Keratinocyte (primary cell): Measurements from ENCODE around the gene YIPF2. TPM values are rescaled to one million over a fixed set of nuclear protein-coding genes. Genes with fewer than 3 reads are reported as not detected.

Experiments
- DNase-seq: peaks from one replicate; pipeline ENCODE4 v3.0.0-alpha.2; 2011; ENCODE audit warnings: low read depth, missing footprints, low spot score
- FAIRE-seq: peaks from 2 replicates; lab custom pipeline; 2011; peaks lifted over from hg19 to GRCh38; lab: Jason Lieb, UNC
- H2AFZ ChIP-seq: 2 replicates; pipeline ENCODE4 v1.6.0; 2012; ENCODE audit warnings: low read length, control low read depth, inconsistent platforms; ENCODE audit not compliant: control insufficient read depth
- H3K27ac ChIP-seq: 2 replicates; pipeline ENCODE4 v1.5.1; 2011; ENCODE audit warnings: low read length; ENCODE audit not compliant: control insufficient read depth, insufficient read depth
- H3K27me3 ChIP-seq: 3 replicates; pipeline ENCODE4 v1.6.0; 2011; ENCODE audit warnings: low read length; ENCODE audit not compliant: control insufficient read depth, insufficient read depth; ENCODE audit errors: extremely low read depth
- H3K36me3 ChIP-seq, 2 experiments: 2 replicates in 1 of 2; 3 replicates in 1 of 2; pipeline ENCODE4 v1.5.1; 2011; ENCODE audit warnings: low read length in 2 of 2, mild to moderate bottlenecking in 1 of 2; ENCODE audit not compliant: control insufficient read depth in 2 of 2, insufficient read depth in 2 of 2; ENCODE audit errors: extremely low read depth in 1 of 2
- H3K4me1 ChIP-seq: 3 replicates; pipeline ENCODE4 v1.5.1; 2011; ENCODE audit warnings: low read length; ENCODE audit not compliant: control insufficient read depth, insufficient read depth; ENCODE audit errors: extremely low read depth
- H3K4me2 ChIP-seq: 3 replicates; pipeline ENCODE4 v1.6.0; 2011; ENCODE audit warnings: low read depth, low read length; ENCODE audit not compliant: control insufficient read depth, insufficient read depth; ENCODE audit errors: extremely low read depth
- H3K4me3 ChIP-seq, 3 experiments: fragments of 200-600 bp in 1 of 3; sonication (generic) in 1 of 3; 2 replicates in 2 of 3; 3 replicates in 1 of 3; pipeline ENCODE4 v1.5.1; 2011 to 2016; ENCODE audit warnings: low read length in 3 of 3, mild to moderate bottlenecking in 3 of 3, control low read depth in 2 of 3, inconsistent platforms in 1 of 3, low read depth in 1 of 3, mixed read lengths in 1 of 3, mixed run types in 1 of 3, moderate library complexity in 1 of 3; ENCODE audit not compliant: control insufficient read depth in 2 of 3, insufficient read depth in 2 of 3; ENCODE audit errors: extremely low read depth in 1 of 3
- H3K79me2 ChIP-seq: 2 replicates; pipeline ENCODE4 v1.6.0; 2012; ENCODE audit warnings: low read length; ENCODE audit not compliant: control insufficient read depth, insufficient read depth
- H3K9ac ChIP-seq: 3 replicates; pipeline ENCODE4 v1.6.0; 2011; ENCODE audit warnings: low read length; ENCODE audit not compliant: control insufficient read depth, insufficient read depth; ENCODE audit errors: extremely low read depth
- H3K9me1 ChIP-seq: 3 replicates; pipeline ENCODE4 v1.6.0; 2011; ENCODE audit warnings: low read length; ENCODE audit not compliant: control insufficient read depth, insufficient read depth; ENCODE audit errors: extremely low read depth
- H3K9me3 ChIP-seq: 2 replicates; pipeline ENCODE4 v1.5.1; 2012; ENCODE audit warnings: low read depth, low read length; ENCODE audit not compliant: control insufficient read depth
- H4K20me1 ChIP-seq: 3 replicates; pipeline ENCODE4 v1.6.0; 2011; ENCODE audit warnings: low read length; ENCODE audit not compliant: control insufficient read depth, insufficient read depth; ENCODE audit errors: extremely low read depth
- EZH2 ChIP-seq: IDR thresholded peaks from one replicate; pipeline ENCODE4 v1.6.1; 2012; ENCODE audit warnings: inconsistent platforms, mild to moderate bottlenecking, low read length, moderate library complexity
- dilution Hi-C: fragments of 300-500 bp; cut with MboI; formaldehyde crosslinking; loops from one replicate; pipeline ENCODE4 v1.7.0; 2020; ENCODE audit warnings: low sequenced_read_pairs; ENCODE audit not compliant: extremely low pct_ligation_motif_present
- polyA plus RNA-seq, 5 experiments: library from polyadenylated mRNA; depleted of rRNA in 3 of 5; stranded (reverse) in 3 of 5; stranded (forward) in 1 of 5; unstranded in 1 of 5; fragments of >200 nt; gene quantifications; 1 replicate in 1 of 5; 2 replicates in 3 of 5; 3 replicates in 1 of 5; pipeline versions ENCODE4 v1.2.1 to v1.2.3, GENCODE V29; 2011 to 2012; ENCODE audit warnings: missing spikeins in 2 of 5, low read depth in 1 of 5, low replicate concordance in 1 of 5
- TF ChIP-seq, protein P1 (sequence below), 3 experiments: IDR thresholded peaks in 1 of 3; conservative IDR thresholded peaks in 1 of 3; optimal IDR thresholded peaks in 1 of 3; 2 replicates in 2 of 3; 3 replicates in 1 of 3; pipeline versions ENCODE3 to v1.5.1; 2011; ENCODE audit warnings: low read length in 3 of 3, mild to moderate bottlenecking in 3 of 3, moderate library complexity in 2 of 3, control low read depth in 1 of 3, inconsistent platforms in 1 of 3; ENCODE audit not compliant: insufficient read depth in 2 of 3; ENCODE audit errors: extremely low read depth in 1 of 3

The YIPF2 gene
- polyA plus RNA-seq, 1 donor (not counting 4 experiments of a cell fraction or from before 2014, with no cell fraction given): 26.9 TPM

DNA sequence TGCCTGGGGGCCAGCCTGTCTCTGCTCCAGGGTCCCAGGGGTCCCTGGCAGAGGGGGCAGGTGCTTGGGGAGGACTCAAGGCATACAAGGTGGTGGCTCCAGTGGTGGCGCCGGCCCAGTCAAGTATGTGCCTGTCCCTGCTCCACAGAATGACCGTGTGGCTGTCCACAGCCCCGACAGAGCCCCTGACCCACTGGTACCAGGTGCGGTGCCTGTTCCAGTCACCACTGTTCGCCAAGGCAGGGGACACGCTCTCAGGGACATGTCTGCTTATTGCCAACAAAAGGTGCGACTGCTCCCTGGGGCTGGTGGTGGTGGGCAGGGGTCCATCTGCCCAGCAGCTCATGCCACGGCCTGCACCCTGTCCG lies 8.2 kb downstream of the YIPF2 start:
- Histone ChIP-seq H2AFZ (no peak overlapping the region), H3K9me1 (no peaks in the 10 kb centered on the region), H3K4me3 (no peak overlapping the region), H3K4me2 (no peak overlapping the region), H3K9ac (no peak overlapping the region), H3K27me3 (no peaks in the 10 kb centered on the region), H3K36me3 (peaks cover 30 to 35% of the 10 kb centered on the region in 2 experiments), H3K4me1 (peaks cover 2% of the 10 kb centered on the region), H4K20me1 (no peaks in the 10 kb centered on the region), H3K27ac (no peak overlapping the region), H3K9me3 (no peaks in the 10 kb centered on the region), H3K79me2 (no peaks in the 10 kb centered on the region)
- DNase-seq (no peak), FAIRE-seq (no peak)
- TF ChIP-seq, protein P1, sequence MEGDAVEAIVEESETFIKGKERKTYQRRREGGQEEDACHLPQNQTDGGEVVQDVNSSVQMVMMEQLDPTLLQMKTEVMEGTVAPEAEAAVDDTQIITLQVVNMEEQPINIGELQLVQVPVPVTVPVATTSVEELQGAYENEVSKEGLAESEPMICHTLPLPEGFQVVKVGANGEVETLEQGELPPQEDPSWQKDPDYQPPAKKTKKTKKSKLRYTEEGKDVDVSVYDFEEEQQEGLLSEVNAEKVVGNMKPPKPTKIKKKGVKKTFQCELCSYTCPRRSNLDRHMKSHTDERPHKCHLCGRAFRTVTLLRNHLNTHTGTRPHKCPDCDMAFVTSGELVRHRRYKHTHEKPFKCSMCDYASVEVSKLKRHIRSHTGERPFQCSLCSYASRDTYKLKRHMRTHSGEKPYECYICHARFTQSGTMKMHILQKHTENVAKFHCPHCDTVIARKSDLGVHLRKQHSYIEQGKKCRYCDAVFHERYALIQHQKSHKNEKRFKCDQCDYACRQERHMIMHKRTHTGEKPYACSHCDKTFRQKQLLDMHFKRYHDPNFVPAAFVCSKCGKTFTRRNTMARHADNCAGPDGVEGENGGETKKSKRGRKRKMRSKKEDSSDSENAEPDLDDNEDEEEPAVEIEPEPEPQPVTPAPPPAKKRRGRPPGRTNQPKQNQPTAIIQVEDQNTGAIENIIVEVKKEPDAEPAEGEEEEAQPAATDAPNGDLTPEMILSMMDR (optimal IDR thresholded peaks at IDR 0.05 in 1 of 3, IDR thresholded peaks at IDR 0.05 in 1 of 3, conservative IDR thresholded peaks at IDR 0.05 in 1 of 3; ENCODE audit: extremely low read depth in 1 of 3, insufficient read depth in 2 of 3, low read length in 3 of 3): no peak
- TF ChIP-seq EZH2: no peak
- dilution Hi-C loops: no loop called here

DNA sequence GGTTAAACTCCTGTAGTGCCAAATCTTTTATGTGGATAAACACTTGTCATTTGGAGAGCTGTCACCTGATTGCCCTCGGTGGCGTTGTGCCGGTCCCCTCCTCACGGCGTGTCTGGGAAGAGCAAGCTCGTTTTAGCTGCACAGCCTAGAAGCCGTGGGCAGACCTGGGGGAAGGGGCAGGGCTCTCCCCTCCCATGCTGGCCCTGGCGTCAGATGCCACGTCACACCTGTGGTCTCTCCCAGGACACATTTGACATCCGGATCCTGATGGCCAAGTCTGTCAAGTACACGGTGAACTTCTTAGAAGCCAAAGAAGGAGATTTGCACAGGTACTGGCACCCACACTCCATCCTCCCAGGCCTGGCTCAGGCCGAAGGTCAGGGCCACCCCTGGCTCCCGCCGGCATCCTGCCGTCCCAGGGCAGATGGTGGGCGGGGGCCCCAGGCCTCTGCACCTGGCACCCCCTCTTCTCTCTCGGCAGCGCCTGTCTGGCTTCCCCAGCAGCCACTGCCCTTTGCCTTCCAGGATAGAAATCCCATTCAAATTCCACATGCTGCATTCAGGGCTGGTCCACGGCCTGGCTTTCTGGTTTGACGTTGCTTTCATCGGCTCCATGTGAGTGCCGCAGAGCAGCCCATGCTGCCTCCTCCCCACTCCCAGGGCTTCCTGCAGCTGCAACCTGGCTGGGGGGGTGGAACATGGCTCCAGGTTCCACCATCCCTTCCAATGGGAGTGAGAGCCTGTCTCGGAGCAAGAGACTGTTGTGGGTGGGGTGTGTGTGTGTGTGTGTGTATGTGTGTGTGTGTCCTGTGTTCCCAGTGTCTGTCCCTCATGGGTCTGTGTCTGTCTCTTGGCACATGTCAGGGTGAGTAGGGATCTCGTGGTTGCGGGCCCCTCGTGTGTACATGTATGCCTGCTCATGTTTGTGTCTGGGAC lies 8.8 kb downstream of the YIPF2 start:
- Histone ChIP-seq H3K9me1 (no peaks in the 10 kb centered on the region), H2AFZ (no peak overlapping the region), H3K36me3 (peaks cover 30 to 33% of the 10 kb centered on the region in 2 experiments), H4K20me1 (no peaks in the 10 kb centered on the region), H3K79me2 (no peaks in the 10 kb centered on the region), H3K4me1 (peaks cover 4% of the 10 kb centered on the region), H3K9ac (no peak overlapping the region), H3K9me3 (no peaks in the 10 kb centered on the region), H3K27ac (no peak overlapping the region), H3K4me3 (no peak overlapping the region), H3K27me3 (no peaks in the 10 kb centered on the region), H3K4me2 (no peak overlapping the region)
- dilution Hi-C loops: no loop called here
- DNase-seq: no peak
- no peak for FAIRE-seq
- TF ChIP-seq, protein P1 (optimal IDR thresholded peaks at IDR 0.05 in 1 of 3, IDR thresholded peaks at IDR 0.05 in 1 of 3, conservative IDR thresholded peaks at IDR 0.05 in 1 of 3; ENCODE audit: extremely low read depth in 1 of 3, insufficient read depth in 2 of 3, low read length in 3 of 3): no peak
- TF ChIP-seq EZH2: no peak
